Esophagus squamous epithelium (tissue), 5 donors: ENCODE data around the gene RPTOR. TPM values are rescaled to one million over a fixed set of nuclear protein-coding genes. Genes with fewer than 3 reads are reported as not detected.

Experiments used
- DNase-seq: peaks from one replicate; lab custom pipeline; 2025; lab: John Stamatoyannopoulos, UW
- H3K27ac ChIP-seq, 4 donors: fragments of 200-600 bp; sonication (generic); one replicate each; pipeline ENCODE4 v1.5.1; 2016 to 2019; ENCODE audit warnings: mild to moderate bottlenecking in 1 of 4
- H3K27me3 ChIP-seq, 4 donors: fragments of 200-600 bp; sonication (generic); 1 replicate in 3 of 4; 2 replicates in 1 of 4; pipeline versions ENCODE4 v1.5.1 to v1.6.0; 2017 to 2021; ENCODE audit warnings: antibody characterized with exemption in 1 of 4
- H3K36me3 ChIP-seq, 3 donors: fragments of 200-600 bp; sonication (generic); one replicate each; pipeline ENCODE4 v1.5.1; 2016 to 2019
- H3K4me1 ChIP-seq, 3 donors: fragments of 200-600 bp; sonication (generic); one replicate each; pipeline ENCODE4 v1.5.1; 2017 to 2019
- H3K4me3 ChIP-seq, 4 donors: fragments of 200-600 bp; sonication (generic); 1 replicate in 3 of 4; 2 replicates in 1 of 4; pipeline ENCODE4 v1.5.1; 2016 to 2019; ENCODE audit warnings: mild to moderate bottlenecking in 2 of 4, moderate library complexity in 1 of 4
- H3K9me3 ChIP-seq, 3 donors: fragments of 200-600 bp; sonication (generic); one replicate each; pipeline ENCODE4 v1.5.1; 2016 to 2019
- CTCF ChIP-seq, 6 experiments: fragments of 450-650 bp in 4 of 6; fragments of 200-600 bp in 2 of 6; sonication (generic) in 2 of 6; IDR thresholded peaks; one replicate each; pipeline ENCODE4 v1.5.1; 2016 to 2019; ENCODE audit warnings: antibody characterized with exemption in 6 of 6, mild to moderate bottlenecking in 4 of 6, moderate library complexity in 4 of 6
- POLR2A ChIP-seq, 4 donors: fragments of 450-650 bp; IDR thresholded peaks; one replicate each; pipeline ENCODE4 v1.6.1; 2017; ENCODE audit warnings: antibody characterized with exemption in 4 of 4, mild to moderate bottlenecking in 4 of 4, moderate library complexity in 3 of 4
- WGBS, 2 donors: methylation state at CpG; one replicate each; pipeline ENCODE4 v1.1.5; 2018; 5-methylcytosine and 5-hydroxymethylcytosine counted together
- intact Hi-C: fragments of 100-400 bp; cut with DNase I; formaldehyde crosslinking; loops from one replicate; pipeline ENCODE4 v1.15.0; 2022
- total RNA-seq, 4 donors: library from RNA; depleted of rRNA; stranded (reverse); fragments of >200 nt; gene quantifications; one replicate each; pipeline ENCODE4 v1.1.0, GENCODE V29; 2016
- donor health status: DM: yes; HTN: yes; CAD: no.

RPTOR gene
- total RNA-seq, 4 donors from 2014 or later = 11.7 to 27.8 (median 22.8) TPM

- H3K4me1 ChIP-seq = peaks cover 2 to 56% (median 4%) of the 10 kb centered on the region in 3 donors
- DNase-seq = no peak
- TF ChIP-seq POLR2A (IDR thresholded peaks at IDR 0.05) (no peak), CTCF (IDR thresholded peaks at IDR 0.05) (peak in 1 of 6 experiments; percentile 31)
- H3K9me3 ChIP-seq = no peaks in the 10 kb centered on the region
- no peak overlapping the region for H3K27ac ChIP-seq
- H3K4me3 ChIP-seq = no peak overlapping the region
- 93 to 97% methylated on average over 3 to 4 of the region's 4 CpGs for WGBS, 2 donors
- intact Hi-C loops = no loop called here
- H3K27me3 ChIP-seq = no peaks in the 10 kb centered on the region
- peaks cover 0 to 71% (median 9%) of the 10 kb centered on the region in 3 donors for H3K36me3 ChIP-seq
Observed at GRCh38 chr17:80894439-80894721, 349.7 kb downstream of the RPTOR start.

- Histone ChIP-seq H3K27me3 (no peaks in the 10 kb centered on the region), H3K9me3 (no peaks in the 10 kb centered on the region), H3K4me3 (no peak overlapping the region), H3K27ac (no peak overlapping the region), H3K36me3 (peaks cover 0 to 68% (median 9%) of the 10 kb centered on the region in 3 donors), H3K4me1 (peaks cover 3 to 60% (median 6%) of the 10 kb centered on the region in 3 donors)
- 93 to 94% methylated on average over 16 of the region's 16 CpGs for WGBS, 2 donors
- DNase-seq = no peak
- no peak for TF ChIP-seq CTCF (IDR thresholded peaks at IDR 0.05)
- no peak for TF ChIP-seq POLR2A (IDR thresholded peaks at IDR 0.05)
- intact Hi-C loops = no loop called here
Observed at GRCh38 chr17:80894726-80895125, 350.1 kb downstream of the RPTOR start.

- 78 to 89% methylated on average over 19 to 21 of the region's 21 CpGs for WGBS, 2 donors
- TF ChIP-seq CTCF (IDR thresholded peaks at IDR 0.05) = no peak
- no peak for TF ChIP-seq POLR2A (IDR thresholded peaks at IDR 0.05)
- no peak overlapping the region for H3K27ac ChIP-seq
- H3K4me1 ChIP-seq = peaks cover 4 to 62% (median 11%) of the 10 kb centered on the region in 3 donors
- H3K9me3 ChIP-seq = no peaks in the 10 kb centered on the region
- no peak overlapping the region for H3K4me3 ChIP-seq
- no peak for DNase-seq
- intact Hi-C loops = no loop called here
- peaks cover 0 to 65% (median 9%) of the 10 kb centered on the region in 3 donors for H3K36me3 ChIP-seq
- H3K27me3 ChIP-seq = no peaks in the 10 kb centered on the region
Observed at GRCh38 chr17:80895366-80895765, 350.7 kb downstream of the RPTOR start.

GRCh38 chr17:80898716-80899115 is 354.1 kb downstream of the RPTOR start:
- no peak for DNase-seq
- Histone ChIP-seq H3K4me1 (peaks cover 7 to 44% (median 13%) of the 10 kb centered on the region in 3 donors), H3K9me3 (no peaks in the 10 kb centered on the region), H3K27ac (no peak overlapping the region), H3K4me3 (no peak overlapping the region), H3K36me3 (peaks cover 0 to 54% (median 8%) of the 10 kb centered on the region in 3 donors), H3K27me3 (no peaks in the 10 kb centered on the region)
- intact Hi-C loops = no loop called here
- TF ChIP-seq POLR2A (IDR thresholded peaks at IDR 0.05) = no peak
- 40 to 58% methylated on average over 1 to 12 of the region's 13 CpGs for WGBS, 2 donors

GRCh38 chr17:80899402-80900268 is 355.0 kb downstream of the RPTOR start:
- H3K9me3 ChIP-seq = no peaks in the 10 kb centered on the region
- TF ChIP-seq POLR2A (IDR thresholded peaks at IDR 0.05) = no peak
- TF ChIP-seq CTCF (IDR thresholded peaks at IDR 0.05) = peak in 5 of 6 experiments; percentile 25 to 72 (median 40)
- intact Hi-C loops = no loop called here
- no peaks in the 10 kb centered on the region for H3K27me3 ChIP-seq
- no peak overlapping the region for H3K4me3 ChIP-seq
- no peak for DNase-seq
- H3K4me1 ChIP-seq = peaks cover 7 to 44% (median 13%) of the 10 kb centered on the region in 3 donors
- WGBS, 2 donors = 64 to 69% methylated on average over 19 to 20 of the region's 22 CpGs
- H3K27ac ChIP-seq = peak overlapping the region in 2 of 4 donors; percentile 23 to 33
- peaks cover 0 to 53% (median 0%) of the 10 kb centered on the region in 3 donors for H3K36me3 ChIP-seq
